Measurements from ENCODE around the gene TMEM178B. TPM values are rescaled to one million over a fixed set of nuclear protein-coding genes. Genes with fewer than 3 reads are reported as not detected.
"Not testable (repeated sequence)": the region's sequence is repeated elsewhere in the genome, so short reads cannot be mapped to it uniquely, and the experiment has no call there.

TMEM178B gene
- polyA plus RNA-seq, 1 of the 3 experiments (the other 2 are of a cell fraction) = 0.20 TPM

DNA sequence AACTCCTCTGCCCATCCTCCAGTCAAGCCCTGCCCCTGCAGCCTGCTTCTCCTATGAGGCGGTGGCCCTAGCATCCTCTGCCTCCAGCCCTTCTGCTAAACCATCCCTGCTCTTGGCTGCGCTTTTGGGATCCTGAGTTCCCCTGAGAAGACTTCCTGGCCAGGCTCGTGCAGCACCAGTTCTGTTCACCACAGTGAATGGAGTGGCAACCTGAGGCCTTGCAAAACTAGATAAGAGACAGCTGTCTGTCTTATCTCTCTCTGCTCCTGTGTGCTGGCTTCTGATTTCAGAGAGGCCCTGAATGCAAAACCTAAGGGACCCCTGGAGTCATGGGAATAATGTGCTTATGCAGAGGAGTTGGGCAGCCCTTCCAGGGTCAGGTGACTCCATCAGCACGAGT lies 119.2 kb downstream of the TMEM178B start:
- no peaks in the 10 kb centered on the region for H3K36me3 ChIP-seq (replicated peaks in 1 of 2; ENCODE audit: control insufficient read depth in 1 of 2, insufficient read depth in 2 of 2, low read length in 1 of 2)
- H3K4me1 ChIP-seq (ENCODE audit: control insufficient read depth in 1 of 2, insufficient read depth in 2 of 2, low read depth in 1 of 2, low read length in 1 of 2) = peaks cover 0 to 7% of the 10 kb centered on the region in 2 experiments; a peak in 2 of 4 replicates
- H3F3A ChIP-seq (replicated peaks; ENCODE audit: insufficient read depth) = no peaks in the 10 kb centered on the region
- no peak overlapping the region for H2AFZ ChIP-seq (ENCODE audit: low read depth)
- H3K4me3 ChIP-seq (ENCODE audit: low read depth in 2 of 2, low read length in 1 of 2) = no peak overlapping the region
- TF ChIP-seq FOXJ3 (CRISPR knock-in tag; IDR thresholded peaks at IDR 0.05) (0 out of 2 replicates have a peak, but pooled peaks have one; percentile 27), RXRA (IDR thresholded peaks at IDR 0.05; ENCODE audit: borderline replicate concordance, low read depth) (no peak)
- no peak for DNase-seq
- no peak overlapping the region for H3K9ac ChIP-seq
- no peaks in the 10 kb centered on the region for H3K79me2 ChIP-seq (ENCODE audit: insufficient read depth)
- H3K4me2 ChIP-seq = no peak overlapping the region
- no peaks in the 10 kb centered on the region for H4K20me1 ChIP-seq (ENCODE audit: insufficient read depth)
- WGBS (ENCODE audit: low lambda C conversion rate) = 13% methylated on average over 4 of the region's 4 CpGs
- H3K27me3 ChIP-seq (ENCODE audit: insufficient read depth) = no peaks in the 10 kb centered on the region
- CTCF ChIA-PET = interaction anchor here (0.7 kb wide), 1 partner anchor 9 kb away, joined by 3 read pairs; no protein-coding TSS in a partner anchor
- no peaks in the 10 kb centered on the region for H3K9me2 ChIP-seq
- no peak overlapping the region for H3K27ac ChIP-seq (ENCODE audit: low read depth in 2 of 2, low read length in 1 of 2)
- no peaks in the 10 kb centered on the region for H3K9me3 ChIP-seq
- POLR2A ChIA-PET = no interaction called here

DNA sequence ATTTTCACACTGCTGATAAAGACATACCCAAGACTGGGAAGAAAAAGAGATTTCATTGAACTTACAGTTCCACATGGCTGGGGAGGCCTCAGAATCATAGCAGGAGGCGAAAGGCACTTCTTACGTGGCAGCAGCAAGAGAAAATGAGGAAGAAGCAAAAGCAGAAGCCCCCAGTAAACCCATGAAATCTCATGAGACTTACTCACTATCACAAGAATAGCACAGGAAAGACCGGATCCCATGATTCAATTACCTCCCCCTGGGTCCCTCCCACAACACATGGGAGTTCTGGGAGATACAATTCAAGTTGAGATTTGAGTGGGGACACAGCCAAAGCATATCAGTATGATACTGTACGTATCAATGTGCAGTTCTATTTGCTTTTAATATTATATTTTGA lies 121.9 kb downstream of the TMEM178B start:
- H3K9ac ChIP-seq; DNase-seq; H3K36me3 ChIP-seq (replicated peaks in 1 of 2; ENCODE audit: control insufficient read depth in 1 of 2, insufficient read depth in 2 of 2, low read length in 1 of 2); H2AFZ ChIP-seq (ENCODE audit: low read depth); H3K4me3 ChIP-seq (ENCODE audit: low read depth in 2 of 2, low read length in 1 of 2); POLR2A ChIA-PET; H3F3A ChIP-seq (replicated peaks; ENCODE audit: insufficient read depth); H3K79me2 ChIP-seq (ENCODE audit: insufficient read depth); H4K20me1 ChIP-seq (ENCODE audit: insufficient read depth); CTCF ChIA-PET; H3K4me2 ChIP-seq; H3K9me3 ChIP-seq; H3K9me2 ChIP-seq; H3K27ac ChIP-seq (ENCODE audit: low read depth in 2 of 2, low read length in 1 of 2); H3K27me3 ChIP-seq (ENCODE audit: insufficient read depth): not testable (repeated sequence)
- WGBS (ENCODE audit: low lambda C conversion rate) = 10% methylated on average over 4 of the region's 4 CpGs
- peaks cover 0 to 18% of the 10 kb centered on the region in 2 experiments; a peak in 2 of 4 replicates for H3K4me1 ChIP-seq (ENCODE audit: control insufficient read depth in 1 of 2, insufficient read depth in 2 of 2, low read depth in 1 of 2, low read length in 1 of 2)

DNA sequence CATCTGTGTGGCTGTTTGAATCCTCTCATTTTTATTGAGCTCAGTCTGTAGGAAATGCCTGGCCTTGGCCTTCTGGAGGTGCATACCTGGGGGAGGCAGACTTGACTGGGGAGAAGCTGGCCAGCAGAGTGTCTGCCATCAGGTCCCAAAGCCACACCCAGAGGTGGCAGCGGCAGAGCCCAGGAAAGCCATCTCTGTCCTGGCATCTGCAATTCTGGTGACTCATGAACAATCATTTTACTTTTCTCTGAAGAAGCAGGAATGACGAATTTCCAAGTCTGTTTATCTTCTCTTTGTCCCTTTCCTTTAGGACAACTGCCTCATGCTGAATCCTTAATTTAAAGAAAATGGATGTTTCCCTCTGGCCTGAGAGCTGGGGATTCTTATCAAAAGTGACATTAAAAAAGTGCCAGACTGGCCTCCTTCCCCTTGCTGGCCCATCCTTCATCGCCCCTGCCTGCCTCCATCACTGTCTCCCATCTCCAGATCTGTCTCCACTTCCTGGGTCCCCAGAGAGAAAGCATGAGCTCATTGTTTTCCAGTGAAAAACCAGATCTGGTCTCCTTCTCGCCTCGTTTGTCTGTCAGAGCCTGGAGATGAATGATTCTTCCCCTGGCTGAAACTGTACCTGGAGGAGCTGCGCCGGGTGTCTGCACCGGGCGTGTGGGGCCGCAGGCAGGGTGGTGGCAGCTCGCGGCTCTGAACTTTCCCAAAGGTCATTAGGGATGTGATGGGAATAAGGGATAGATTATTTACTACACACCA lies 124.5 kb downstream of the TMEM178B start:
- no peaks in the 10 kb centered on the region for H3F3A ChIP-seq (replicated peaks; ENCODE audit: insufficient read depth)
- peaks cover 0 to 16% of the 10 kb centered on the region in 2 experiments; a peak in 1 of 4 replicates for H3K4me1 ChIP-seq (ENCODE audit: control insufficient read depth in 1 of 2, insufficient read depth in 2 of 2, low read depth in 1 of 2, low read length in 1 of 2)
- CTCF ChIA-PET = interaction anchor here (0.6 to 1.1 kb wide), 6 partner anchors 9 to 387 kb away, joined by 3 to 5 read pairs (median 4); no protein-coding TSS in a partner anchor
- no peaks in the 10 kb centered on the region for H3K36me3 ChIP-seq (replicated peaks in 1 of 2; ENCODE audit: control insufficient read depth in 1 of 2, insufficient read depth in 2 of 2, low read length in 1 of 2)
- 27% methylated on average over 12 of the region's 12 CpGs for WGBS (ENCODE audit: low lambda C conversion rate)
- H3K4me2 ChIP-seq = no peak overlapping the region
- H3K27me3 ChIP-seq (ENCODE audit: insufficient read depth) = no peaks in the 10 kb centered on the region
- no peaks in the 10 kb centered on the region for H3K9me3 ChIP-seq
- H3K9ac ChIP-seq = no peak overlapping the region
- peak; percentile 66 for DNase-seq
- no peaks in the 10 kb centered on the region for H3K79me2 ChIP-seq (ENCODE audit: insufficient read depth)
- H3K4me3 ChIP-seq (ENCODE audit: low read depth in 2 of 2, low read length in 1 of 2) = no peak overlapping the region
- no peak for TF ChIP-seq RFX5 (IDR thresholded peaks at IDR 0.05; ENCODE audit: low read length)
- TF ChIP-seq PBX3 (IDR thresholded peaks at IDR 0.05) = no peak
- TF ChIP-seq FOXJ3 (CRISPR knock-in tag; IDR thresholded peaks at IDR 0.05) = peak; percentile 61; the same call in 1 of the 2 replicates
- peak; percentile 72 for TF ChIP-seq GATA2 (CRISPR knock-in tag; IDR thresholded peaks at IDR 0.05)
- no peak overlapping the region for H2AFZ ChIP-seq (ENCODE audit: low read depth)
- no peaks in the 10 kb centered on the region for H4K20me1 ChIP-seq (ENCODE audit: insufficient read depth)
- POLR2A ChIA-PET = interaction anchor here (0.6 to 1.8 kb wide), 5 partner anchors 10 to 126 kb away, joined by 3 to 6 read pairs (median 3); no protein-coding TSS in a partner anchor
- peak overlapping the region in 1 of 2 experiments; percentile 64; a peak in 2 of 4 replicates for H3K27ac ChIP-seq (ENCODE audit: low read depth in 2 of 2, low read length in 1 of 2)
- no peaks in the 10 kb centered on the region for H3K9me2 ChIP-seq

Measured in SK-N-SH (cell line).